HG03439 (cell line): ENCODE data around the gene FAM90A1.
"Not testable (repeated sequence)": the region's sequence is repeated elsewhere in the genome, so short reads cannot be mapped to it uniquely, and the experiment has no call there.

Experiments used
- ATAC-seq: cut with Tn5 transposase; IDR thresholded peaks from one replicate; pipeline ENCODE4 v1.9.1; 2021; ENCODE audit warnings: mild to moderate bottlenecking, moderate library complexity; ENCODE audit not compliant: unreplicated experiment

Gene FAM90A1

GRCh38 chr12:8233935-8234495 lies 6.6 kb upstream of the FAM90A1 start:
- ATAC-seq: not testable (repeated sequence)

- ATAC-seq: not testable (repeated sequence)
Observed at GRCh38 chr12:8233300-8233855, 6.0 kb upstream of the FAM90A1 start.

- not testable (repeated sequence) for ATAC-seq
Observed at GRCh38 chr12:8231666-8232608, 4.5 kb upstream of the FAM90A1 start.

- ATAC-seq: not testable (repeated sequence)
Observed at GRCh38 chr12:8231049-8231448, 3.6 kb upstream of the FAM90A1 start.

- ATAC-seq: not testable (repeated sequence)
Observed at GRCh38 chr12:8229486-8229885, 2.1 kb upstream of the FAM90A1 start.

GRCh38 chr12:8228607-8229006 lies 1.2 kb upstream of the FAM90A1 start:
- not testable (repeated sequence) for ATAC-seq

- not testable (repeated sequence) for ATAC-seq
Observed at GRCh38 chr12:8227732-8228077, 287 bp upstream of the FAM90A1 start.

GRCh38 chr12:8226355-8226754 lies 1.1 kb downstream of the FAM90A1 start:
- ATAC-seq: no peak

GRCh38 chr12:8224782-8225181 lies 2.6 kb downstream of the FAM90A1 start:
- not testable (repeated sequence) for ATAC-seq

- ATAC-seq: not testable (repeated sequence)
Observed at GRCh38 chr12:8223646-8224045, 3.8 kb downstream of the FAM90A1 start.

GRCh38 chr12:8222303-8222702 lies 5.1 kb downstream of the FAM90A1 start:
- not testable (repeated sequence) for ATAC-seq

- not testable (repeated sequence) for ATAC-seq
Observed at GRCh38 chr12:8221844-8222243, 5.6 kb downstream of the FAM90A1 start.

- not testable (repeated sequence) for ATAC-seq
Observed at GRCh38 chr12:8221375-8221774, 6.0 kb downstream of the FAM90A1 start.

- ATAC-seq: not testable (repeated sequence)
Observed at GRCh38 chr12:8218711-8219382, 8.6 kb downstream of the FAM90A1 start.

- not testable (repeated sequence) for ATAC-seq
Observed at GRCh38 chr12:8197685-8198308, 29.6 kb downstream of the FAM90A1 start.

- not testable (repeated sequence) for ATAC-seq
Observed at GRCh38 chr12:8188088-8188487, 39.3 kb downstream of the FAM90A1 start.

GRCh38 chr12:8184206-8184605 lies 43.2 kb downstream of the FAM90A1 start:
- ATAC-seq: not testable (repeated sequence)

GRCh38 chr12:8183346-8183745 lies 44.1 kb downstream of the FAM90A1 start:
- ATAC-seq: not testable (repeated sequence)

- not testable (repeated sequence) for ATAC-seq
Observed at GRCh38 chr12:8182923-8183322, 44.5 kb downstream of the FAM90A1 start.

- ATAC-seq: not testable (repeated sequence)
Observed at GRCh38 chr12:8181271-8181670, 46.1 kb downstream of the FAM90A1 start.
